DND-41 (cell line): ENCODE measurements around the gene ZC3H13.

Experiments
- CTCF ChIP-seq: IDR thresholded peaks from 2 replicates; pipeline ENCODE4 v1.5.1; 2012; ENCODE audit warnings: borderline replicate concordance, low read length, moderate library complexity, mild to moderate bottlenecking; ENCODE audit not compliant: poor library complexity, severe bottlenecking; ENCODE audit errors: extremely low read depth
- EZH2 ChIP-seq: IDR thresholded peaks from 3 replicates; pipeline ENCODE4 v1.6.1; 2012; ENCODE audit warnings: borderline replicate concordance, low read depth, mild to moderate bottlenecking, moderate library complexity, low read length, inconsistent platforms; ENCODE audit not compliant: severe bottlenecking

- TF ChIP-seq CTCF, result no peak
- no peak for TF ChIP-seq EZH2
These were observed 27.2 kb upstream of the ZC3H13 start for GRCh38 chr13:46079770-46080169.
